Spleen (tissue), 7 donors: Measurements from ENCODE around the gene TCF19.

Experiments
- POLR2AphosphoS5 ChIP-seq, 3 donors: sonication (generic); formaldehyde crosslinking; IDR thresholded peaks; one replicate each; pipeline ENCODE4 v1.5.1; 2017; ENCODE audit warnings: antibody characterized with exemption in 3 of 3
- TF ChIP-seq, protein P1 (sequence below), 11 experiments: fragments of 200-600 bp in 7 of 11; fragments of 450-650 bp in 4 of 11; sonication (generic) in 4 of 11; IDR thresholded peaks in 8 of 11; conservative IDR thresholded peaks in 3 of 11; 1 replicate in 7 of 11; 2 replicates in 4 of 11; pipeline versions ENCODE4 v1.4.0 to v1.8.0; 2016 to 2021; ENCODE audit warnings: antibody characterized with exemption in 11 of 11, inconsistent platforms in 4 of 11, mild to moderate bottlenecking in 1 of 11
- donor health status: DM: no; HTN: no; CAD: no; lungs with moderate emphysema.
- donor health status: DM: no; HTN: no; CAD: no.
- donor health status: DM: no; HTN: no; CAD: no.

DNA sequence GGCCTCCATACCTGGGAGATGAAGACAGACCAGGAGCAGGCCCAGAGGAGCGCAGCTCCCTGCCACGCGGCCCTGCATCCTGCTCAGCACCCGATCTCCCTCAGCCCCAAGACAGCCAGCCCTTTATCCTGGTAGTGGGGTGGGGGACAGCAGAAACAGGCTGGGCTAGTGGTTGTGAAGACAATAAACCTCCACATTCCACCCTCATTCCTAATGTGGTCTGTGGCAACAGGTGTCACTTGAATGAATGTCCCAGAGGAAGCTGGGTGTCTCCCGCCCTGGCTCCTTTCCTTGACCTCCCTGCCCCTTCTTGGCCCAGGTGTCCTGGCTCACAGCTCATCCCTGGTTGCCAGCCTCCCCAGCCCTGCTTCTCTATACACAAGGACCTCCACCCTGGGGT, 45.9 kb upstream of the TCF19 start, which contains the start of gene C6orf15:
- TF ChIP-seq, protein P1, sequence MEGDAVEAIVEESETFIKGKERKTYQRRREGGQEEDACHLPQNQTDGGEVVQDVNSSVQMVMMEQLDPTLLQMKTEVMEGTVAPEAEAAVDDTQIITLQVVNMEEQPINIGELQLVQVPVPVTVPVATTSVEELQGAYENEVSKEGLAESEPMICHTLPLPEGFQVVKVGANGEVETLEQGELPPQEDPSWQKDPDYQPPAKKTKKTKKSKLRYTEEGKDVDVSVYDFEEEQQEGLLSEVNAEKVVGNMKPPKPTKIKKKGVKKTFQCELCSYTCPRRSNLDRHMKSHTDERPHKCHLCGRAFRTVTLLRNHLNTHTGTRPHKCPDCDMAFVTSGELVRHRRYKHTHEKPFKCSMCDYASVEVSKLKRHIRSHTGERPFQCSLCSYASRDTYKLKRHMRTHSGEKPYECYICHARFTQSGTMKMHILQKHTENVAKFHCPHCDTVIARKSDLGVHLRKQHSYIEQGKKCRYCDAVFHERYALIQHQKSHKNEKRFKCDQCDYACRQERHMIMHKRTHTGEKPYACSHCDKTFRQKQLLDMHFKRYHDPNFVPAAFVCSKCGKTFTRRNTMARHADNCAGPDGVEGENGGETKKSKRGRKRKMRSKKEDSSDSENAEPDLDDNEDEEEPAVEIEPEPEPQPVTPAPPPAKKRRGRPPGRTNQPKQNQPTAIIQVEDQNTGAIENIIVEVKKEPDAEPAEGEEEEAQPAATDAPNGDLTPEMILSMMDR (IDR thresholded peaks at IDR 0.05 in 8 of 11, conservative IDR thresholded peaks at IDR 0.05 in 3 of 11), result no peak
- no peak for TF ChIP-seq POLR2AphosphoS5 (IDR thresholded peaks at IDR 0.05)
